ENCODE data around the gene ABR.
"Not testable (repeated sequence)": the region's sequence is repeated elsewhere in the genome, so short reads cannot be mapped to it uniquely, and the experiment has no call there.

ABR gene

GRCh38 chr17:1008008-1008761 lies 171.6 kb downstream of the ABR start:
- DNase-seq (ENCODE audit: low spot score), result no peak

- no peak for DNase-seq (ENCODE audit: low spot score)
These were observed 172.3 kb downstream of the ABR start for GRCh38 chr17:1007310-1008007.

GRCh38 chr17:1006054-1006453 lies 173.7 kb downstream of the ABR start:
- no peak for DNase-seq (ENCODE audit: low spot score)

- DNase-seq (ENCODE audit: low spot score), result no peak
These were observed 174.3 kb downstream of the ABR start for GRCh38 chr17:1005361-1005946.

- no peak for DNase-seq (ENCODE audit: low spot score)
These were observed 174.9 kb downstream of the ABR start for GRCh38 chr17:1004769-1005295.

- no peak for DNase-seq (ENCODE audit: low spot score)
These were observed 175.6 kb downstream of the ABR start for GRCh38 chr17:1003972-1004768.

GRCh38 chr17:1003633-1003971 lies 176.2 kb downstream of the ABR start:
- DNase-seq (ENCODE audit: low spot score), result no peak

- DNase-seq (ENCODE audit: low spot score), result no peak
These were observed 176.8 kb downstream of the ABR start for GRCh38 chr17:1002771-1003555.

- DNase-seq (ENCODE audit: low spot score), result no peak
These were observed 177.4 kb downstream of the ABR start for GRCh38 chr17:1002412-1002753.

GRCh38 chr17:1001640-1002411 lies 178.0 kb downstream of the ABR start:
- no peak for DNase-seq (ENCODE audit: low spot score)

GRCh38 chr17:1000597-1001461 lies 179.0 kb downstream of the ABR start:
- DNase-seq (ENCODE audit: low spot score), result no peak

- DNase-seq (ENCODE audit: low spot score), result no peak
These were observed 181.7 kb downstream of the ABR start for GRCh38 chr17:998111-998510.

- peak; percentile 93 for DNase-seq (ENCODE audit: low spot score)
These were observed 183.0 kb downstream of the ABR start, which contains the start of gene TIMM22 for GRCh38 chr17:996554-997344. Gene TIMM22, plus strand, starts transcription at chr17:997129. Its CDS starts 14 bp downstream, at chr17:997143.

- DNase-seq (ENCODE audit: low spot score), result not testable (repeated sequence)
These were observed 184.5 kb downstream of the ABR start for GRCh38 chr17:995324-995723.

GRCh38 chr17:992933-993332 lies 186.8 kb downstream of the ABR start:
- DNase-seq (ENCODE audit: low spot score), result no peak

- no peak for DNase-seq (ENCODE audit: low spot score)
These were observed 191.2 kb downstream of the ABR start for GRCh38 chr17:988561-988960.

GRCh38 chr17:987931-988330 lies 191.8 kb downstream of the ABR start:
- DNase-seq (ENCODE audit: low spot score), result no peak

- DNase-seq (ENCODE audit: low spot score), result no peak
These were observed 193.4 kb downstream of the ABR start for GRCh38 chr17:986322-986929.

Data from CD4-positive, alpha-beta T cell treated with Interleukin-2 at 100 ng/mL for 4 hours (primary cell).